H1 (cell line): Measurements from ENCODE around the gene MAGI3. TPM values are rescaled to one million over a fixed set of nuclear protein-coding genes. Genes with fewer than 3 reads are reported as not detected.

Experiments used
- CREB1 ChIP-seq: IDR thresholded peaks from 2 replicates; pipeline ENCODE4 v1.6.1; 2012; ENCODE audit warnings: inconsistent platforms
- EP300 ChIP-seq, 2 experiments: IDR thresholded peaks; 1 replicate in 1 of 2; 2 replicates in 1 of 2; pipeline ENCODE4 v1.6.1; 2011 to 2012; ENCODE audit warnings: low read depth in 2 of 2, low read length in 2 of 2, mild to moderate bottlenecking in 2 of 2, borderline replicate concordance in 1 of 2, inconsistent platforms in 1 of 2, moderate library complexity in 1 of 2
- SP2 ChIP-seq: IDR thresholded peaks from 2 replicates; pipeline ENCODE4 v1.6.1; 2012; ENCODE audit warnings: mild to moderate bottlenecking, low read length, inconsistent platforms
- SP4 ChIP-seq: IDR thresholded peaks from 2 replicates; pipeline ENCODE4 v1.6.1; 2012; ENCODE audit warnings: low read length, inconsistent platforms
- polyA plus RNA-seq, 7 experiments: library from polyadenylated mRNA; depleted of rRNA in 3 of 7; stranded (reverse) in 5 of 7; unstranded in 2 of 7; fragments of >200 nt in 5 of 7; fragments of 200-250 nt in 2 of 7; gene quantifications; 1 replicate in 5 of 7; 2 replicates in 1 of 7; 4 replicates in 1 of 7; pipeline versions ENCODE4 v1.2.1 to v1.2.3, GENCODE V29; 2011 to 2013; ENCODE audit warnings: missing spikeins in 2 of 7, mixed read lengths in 2 of 7
- total RNA-seq: library from RNA; stranded (reverse); fragmentation: NEBNext Ultra II Directional; extraction: Animal tissue kit (Norgen Biotek cat#: 25700); gene quantifications from 2 replicates; pipeline ENCODE4 v1.2.1, GENCODE V29; 2021

Gene MAGI3
- total and polyA plus RNA-seq, 2 of the 8 experiments (the other 6 are each of a cell fraction or from before 2014, with no cell fraction given): 2.3 to 7.8 TPM

GRCh38 chr1:113429461-113430153 lies 39.3 kb downstream of the MAGI3 start (continued):
- no peak for TF ChIP-seq SP2
- no peak for TF ChIP-seq CREB1
- no peak for TF ChIP-seq EP300 (IDR thresholded peaks at IDR 0.05; ENCODE audit: borderline replicate concordance in 1 of 2, low read depth in 2 of 2, low read length in 2 of 2)
- TF ChIP-seq SP4: no peak
